Adrenal gland (tissue), 12 donors: ENCODE measurements around the gene BCLAF3. TPM values are rescaled to one million over a fixed set of nuclear protein-coding genes. Genes with fewer than 3 reads are reported as not detected.

Experiments
- DNase-seq, 7 donors: peaks; one replicate each; pipeline ENCODE4 v3.0.0-alpha.2; 2019 to 2020
- H3K27ac ChIP-seq, 5 donors: fragments of 200-600 bp; sonication (generic) in 4 of 5; 1 replicate in 3 of 5; 2 replicates in 2 of 5; pipeline versions ENCODE4 v1.5.1 to v1.8.0; 2016 to 2020; ENCODE audit warnings: mild to moderate bottlenecking in 1 of 5
- H3K27me3 ChIP-seq: fragments of 200-600 bp; 2 replicates; pipeline ENCODE4 v1.8.0; 2021
- H3K36me3 ChIP-seq, 2 donors: fragments of 200-600 bp; replicated peaks in 1 of 2; 1 replicate in 1 of 2; 2 replicates in 1 of 2; pipeline versions ENCODE4 v1.5.1 to v1.8.0; 2018 to 2022
- H3K4me1 ChIP-seq, 2 donors: fragments of 200-600 bp; replicated peaks in 1 of 2; 1 replicate in 1 of 2; 2 replicates in 1 of 2; pipeline versions ENCODE4 v1.5.1 to v1.8.0; 2018 to 2021
- H3K4me3 ChIP-seq, 4 donors: fragments of 200-600 bp; sonication (generic) in 3 of 4; one replicate each; pipeline ENCODE4 v1.5.1; 2016 to 2018
- H3K9me3 ChIP-seq, 3 donors: fragments of 200-600 bp; sonication (generic) in 1 of 3; replicated peaks in 1 of 3; 1 replicate in 2 of 3; 2 replicates in 1 of 3; pipeline versions ENCODE4 v1.5.1 to v1.8.0; 2016 to 2021
- POLR2A ChIP-seq, 2 donors: fragments of 450-650 bp; IDR thresholded peaks; one replicate each; pipeline ENCODE4 v1.6.1; 2017; ENCODE audit warnings: antibody characterized with exemption in 2 of 2, mild to moderate bottlenecking in 2 of 2, moderate library complexity in 1 of 2
- WGBS, 4 donors: extraction: QIAGEN DNeasy Blood & Tissue Kit in 2 of 4; methylation state at CpG; one replicate each; pipeline versions ENCODE4 v1.1.5 to v1.1.7; 2013 to 2017; 5-methylcytosine and 5-hydroxymethylcytosine counted together
- intact Hi-C, 2 donors: fragments of 100-400 bp; cut with DNase I; formaldehyde crosslinking; loops; one replicate each; pipeline versions ENCODE4 v1.14.1 to v1.15.0; 2022 to 2023
- polyA plus RNA-seq, 3 donors: library from polyadenylated mRNA; stranded (reverse); fragments of 200-250 nt in 2 of 3; fragments of 350-450 nt in 1 of 3; fragmentation: Illumina TruSeq in 1 of 3; extraction: RNeasy Lipid Tissue Mini Kit (QIAGEN cat#74804) in 1 of 3; gene quantifications; one replicate each; pipeline ENCODE4 v1.2.3, GENCODE V29; 2013 to 2014
- total RNA-seq, 9 donors: library from RNA; depleted of rRNA in 4 of 9; stranded (reverse); fragments of >200 nt in 4 of 9; fragments of 120-200 nt in 1 of 9; fragmentation: NEBNext Ultra II Directional in 1 of 9; extraction: Animal tissue kit (Norgen Biotek cat#: 25700) in 1 of 9; gene quantifications; one replicate each; pipeline versions ENCODE4 v1.1.0 to v1.2.4, GENCODE V29; 2013 to 2023
- TF ChIP-seq, protein P1 (sequence below), 6 experiments: fragments of 450-650 bp in 4 of 6; fragments of 200-600 bp in 2 of 6; sonication (generic) in 1 of 6; IDR thresholded peaks; 1 replicate in 5 of 6; 2 replicates in 1 of 6; pipeline versions ENCODE4 v1.5.1 to v1.8.0; 2016 to 2021; ENCODE audit warnings: antibody characterized with exemption in 6 of 6, mild to moderate bottlenecking in 2 of 6, moderate library complexity in 1 of 6
- donor health status: healthy with polysubstance abuse.
- donor health status: Bipolar disorder and iron deficiency.
- donor health status: DM: yes; HTN: yes; CAD: no.
- donor health status: DM: no; HTN: no; CAD: no.
- donor health status: DM: no; HTN: no; CAD: no.
- donor health status: DM: yes; HTN: yes; CAD: no.

BCLAF3 gene
- total and polyA plus RNA-seq, 12 donors: 1.4 to 9.1 (median 5.4) TPM

DNA sequence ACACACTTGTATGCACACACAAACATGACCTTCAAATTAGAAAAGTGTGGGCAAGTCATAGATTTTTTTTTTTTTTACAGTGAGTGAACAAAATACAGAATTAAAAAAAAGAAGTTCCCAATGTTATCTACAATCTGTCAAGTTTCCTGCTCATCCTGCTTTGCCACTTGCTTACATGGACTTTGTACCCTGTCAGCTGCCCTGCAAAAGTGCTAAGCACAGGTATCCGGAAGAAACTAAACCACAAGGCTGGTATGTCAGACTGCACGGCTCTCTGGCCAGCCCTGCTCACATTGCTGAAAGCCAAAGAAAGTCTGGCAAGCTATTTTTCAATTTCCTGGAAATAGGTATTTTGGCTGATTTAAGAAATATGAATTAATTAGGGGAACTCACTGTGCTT is 38.9 kb upstream of the BCLAF3 start:
- Histone ChIP-seq H3K9me3 (no peaks in the 10 kb centered on the region), H3K4me3 (no peak overlapping the region), H3K36me3 (no peaks in the 10 kb centered on the region), H3K4me1 (no peaks in the 10 kb centered on the region), H3K27ac (no peak overlapping the region), H3K27me3 (no peaks in the 10 kb centered on the region)
- intact Hi-C loops: no loop called here
- WGBS, 4 donors: 47 to 74% (median 68%) methylated on average over 2 of the region's 2 CpGs
- DNase-seq: no peak
- no peak for TF ChIP-seq POLR2A (IDR thresholded peaks at IDR 0.05)
- TF ChIP-seq, protein P1, sequence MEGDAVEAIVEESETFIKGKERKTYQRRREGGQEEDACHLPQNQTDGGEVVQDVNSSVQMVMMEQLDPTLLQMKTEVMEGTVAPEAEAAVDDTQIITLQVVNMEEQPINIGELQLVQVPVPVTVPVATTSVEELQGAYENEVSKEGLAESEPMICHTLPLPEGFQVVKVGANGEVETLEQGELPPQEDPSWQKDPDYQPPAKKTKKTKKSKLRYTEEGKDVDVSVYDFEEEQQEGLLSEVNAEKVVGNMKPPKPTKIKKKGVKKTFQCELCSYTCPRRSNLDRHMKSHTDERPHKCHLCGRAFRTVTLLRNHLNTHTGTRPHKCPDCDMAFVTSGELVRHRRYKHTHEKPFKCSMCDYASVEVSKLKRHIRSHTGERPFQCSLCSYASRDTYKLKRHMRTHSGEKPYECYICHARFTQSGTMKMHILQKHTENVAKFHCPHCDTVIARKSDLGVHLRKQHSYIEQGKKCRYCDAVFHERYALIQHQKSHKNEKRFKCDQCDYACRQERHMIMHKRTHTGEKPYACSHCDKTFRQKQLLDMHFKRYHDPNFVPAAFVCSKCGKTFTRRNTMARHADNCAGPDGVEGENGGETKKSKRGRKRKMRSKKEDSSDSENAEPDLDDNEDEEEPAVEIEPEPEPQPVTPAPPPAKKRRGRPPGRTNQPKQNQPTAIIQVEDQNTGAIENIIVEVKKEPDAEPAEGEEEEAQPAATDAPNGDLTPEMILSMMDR (IDR thresholded peaks at IDR 0.05): no peak

DNA sequence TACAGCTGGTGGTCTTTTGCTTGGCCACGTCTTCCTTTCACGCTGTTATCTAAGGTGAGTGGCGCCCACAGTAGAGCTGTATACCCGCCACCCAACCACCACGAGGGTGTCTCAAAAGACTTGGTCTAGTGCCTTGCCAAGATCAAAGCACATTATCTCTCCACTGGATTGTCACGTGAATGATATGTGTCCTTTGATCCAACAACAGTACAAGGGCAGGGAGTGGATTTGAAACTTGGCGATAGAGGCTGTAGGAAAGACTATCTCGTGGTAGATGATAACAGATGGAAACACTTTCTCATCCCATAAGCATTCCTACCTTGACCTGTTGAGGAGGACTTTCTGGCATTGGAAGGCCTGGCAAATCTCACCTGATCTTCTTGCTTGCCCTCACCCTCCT is 37.7 kb upstream of the BCLAF3 start:
- no peak for TF ChIP-seq POLR2A (IDR thresholded peaks at IDR 0.05)
- TF ChIP-seq, protein P1 (IDR thresholded peaks at IDR 0.05): no peak
- Histone ChIP-seq H3K36me3 (no peaks in the 10 kb centered on the region), H3K27ac (no peak overlapping the region), H3K4me1 (no peaks in the 10 kb centered on the region), H3K4me3 (no peak overlapping the region), H3K9me3 (no peaks in the 10 kb centered on the region), H3K27me3 (no peaks in the 10 kb centered on the region)
- DNase-seq: no peak
- intact Hi-C loops: no loop called here
- WGBS, 4 donors: 66 to 80% (median 76%) methylated on average over 8 of the region's 8 CpGs

DNA sequence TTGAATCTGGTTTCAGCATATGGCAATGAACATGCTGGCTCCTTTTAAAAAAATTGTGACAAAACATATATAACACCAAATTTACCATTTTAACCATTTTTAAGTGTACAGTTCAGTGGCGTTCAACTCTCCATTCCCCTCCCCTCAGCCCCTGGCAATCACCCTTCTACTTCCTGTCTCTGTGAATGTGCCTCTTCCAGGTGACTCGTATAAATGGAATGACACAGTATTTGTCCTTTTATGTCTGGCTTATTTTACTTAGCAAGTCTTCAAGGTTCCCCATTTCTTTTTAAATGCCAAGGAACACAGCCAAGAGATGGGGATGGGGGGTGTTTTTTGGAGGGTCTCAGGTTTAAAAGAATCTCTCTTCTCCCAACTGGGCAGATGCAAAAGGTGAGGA is 35.4 kb upstream of the BCLAF3 start:
- H3K36me3 ChIP-seq: no peaks in the 10 kb centered on the region
- TF ChIP-seq POLR2A (IDR thresholded peaks at IDR 0.05): no peak
- TF ChIP-seq, protein P1 (IDR thresholded peaks at IDR 0.05): no peak
- 19 to 28% (median 26%) methylated on average over 2 of the region's 2 CpGs for WGBS, 4 donors
- H3K27me3 ChIP-seq: no peaks in the 10 kb centered on the region
- no peak overlapping the region for H3K27ac ChIP-seq
- no peak for DNase-seq
- H3K4me1 ChIP-seq: no peaks in the 10 kb centered on the region
- no peak overlapping the region for H3K4me3 ChIP-seq
- no peaks in the 10 kb centered on the region for H3K9me3 ChIP-seq
- intact Hi-C loops: no loop called here

DNA sequence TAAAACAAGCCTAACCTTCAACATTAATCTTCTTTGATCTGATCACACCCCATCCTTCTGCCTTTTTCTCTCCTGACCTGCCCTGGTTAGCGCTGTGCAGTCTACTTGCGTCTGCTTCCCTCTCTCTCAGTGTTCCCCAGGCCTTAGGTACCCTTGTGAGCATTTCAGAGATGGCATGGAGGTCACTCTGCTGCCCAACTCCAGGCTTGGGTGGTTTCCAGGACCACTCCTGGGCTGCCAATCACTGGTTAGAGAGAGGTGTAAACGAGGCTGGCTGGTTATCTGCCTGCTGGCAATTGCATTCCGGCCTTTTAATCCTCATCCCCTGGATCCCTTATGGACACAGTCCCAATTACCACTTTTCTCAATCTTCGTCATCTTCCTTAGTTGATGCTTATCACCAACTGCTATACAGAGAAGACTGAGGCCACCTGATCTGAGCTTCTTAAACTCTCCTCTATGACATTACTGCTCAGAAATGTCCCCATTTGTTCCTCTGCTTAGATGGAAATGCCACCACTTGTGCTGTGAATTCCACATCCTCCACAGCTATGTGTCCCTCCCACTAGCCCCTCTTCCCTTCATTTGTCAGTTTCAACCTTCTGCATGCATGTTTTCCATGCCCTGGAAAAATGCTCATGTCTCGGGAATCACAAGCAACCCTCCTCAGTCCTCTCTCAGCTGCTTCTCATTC is 29.0 kb upstream of the BCLAF3 start:
- intact Hi-C loops: no loop called here
- no peaks in the 10 kb centered on the region for H3K27me3 ChIP-seq
- DNase-seq: no peak
- TF ChIP-seq POLR2A (IDR thresholded peaks at IDR 0.05): no peak
- TF ChIP-seq, protein P1 (IDR thresholded peaks at IDR 0.05): no peak
- H3K36me3 ChIP-seq: no peaks in the 10 kb centered on the region
- H3K27ac ChIP-seq: no peak overlapping the region
- peaks cover 0 to 6% (median 0%) of the 10 kb centered on the region in 3 donors for H3K9me3 ChIP-seq
- H3K4me1 ChIP-seq: no peaks in the 10 kb centered on the region
- H3K4me3 ChIP-seq: no peak overlapping the region
- 74 to 92% (median 87%) methylated on average over 6 of the region's 6 CpGs for WGBS, 4 donors
